Amniotic stem cell (primary cell): ENCODE measurements around the gene BIRC3.
"Not testable (repeated sequence)": the region's sequence is repeated elsewhere in the genome, so short reads cannot be mapped to it uniquely, and the experiment has no call there.

ENCODE experiments used
- DNase-seq: peaks from one replicate; lab custom pipeline; 2025; lab: John Stamatoyannopoulos, UW

Gene BIRC3

GRCh38 chr11:102328748-102329147 lies 11.5 kb downstream of the BIRC3 start:
- no peak for DNase-seq

- no peak for DNase-seq
Observed at GRCh38 chr11:102330231-102330630, 12.9 kb downstream of the BIRC3 start.

GRCh38 chr11:102331341-102331740 lies 14.1 kb downstream of the BIRC3 start:
- no peak for DNase-seq

- DNase-seq: no peak
Observed at GRCh38 chr11:102332611-102332994, 15.3 kb downstream of the BIRC3 start.

GRCh38 chr11:102338479-102339010 lies 21.3 kb downstream of the BIRC3 start:
- DNase-seq: no peak

GRCh38 chr11:102341311-102341710 lies 24.0 kb downstream of the BIRC3 start:
- DNase-seq: not testable (repeated sequence)

- DNase-seq: peak; percentile 35
Observed at GRCh38 chr11:102341844-102342318, 24.6 kb downstream of the BIRC3 start.

- no peak for DNase-seq
Observed at GRCh38 chr11:102343809-102344208, 26.5 kb downstream of the BIRC3 start.

- DNase-seq: peak; percentile 42
Observed at GRCh38 chr11:102345904-102346303, 28.6 kb downstream of the BIRC3 start.

- no peak for DNase-seq
Observed at GRCh38 chr11:102346456-102346747, 29.1 kb downstream of the BIRC3 start.

- DNase-seq: peak; percentile 91
Observed at GRCh38 chr11:102346748-102347461, 29.6 kb downstream of the BIRC3 start, which contains the start of gene BIRC2. Gene BIRC2 (plus strand): TSS chr11:102347214. CDS start chr11:102349855, 2,641 bp downstream.

- no peak for DNase-seq
Observed at GRCh38 chr11:102347462-102348370, 30.4 kb downstream of the BIRC3 start.

- DNase-seq: no peak
Observed at GRCh38 chr11:102357116-102357515, 39.8 kb downstream of the BIRC3 start.

GRCh38 chr11:102359372-102359771 lies 42.1 kb downstream of the BIRC3 start:
- DNase-seq: no peak

- no peak for DNase-seq
Observed at GRCh38 chr11:102360681-102361080, 43.4 kb downstream of the BIRC3 start.

GRCh38 chr11:102361086-102362031 lies 44.1 kb downstream of the BIRC3 start:
- DNase-seq: no peak

- no peak for DNase-seq
Observed at GRCh38 chr11:102364991-102365390, 47.7 kb downstream of the BIRC3 start.

- DNase-seq: no peak
Observed at GRCh38 chr11:102367364-102367763, 50.1 kb downstream of the BIRC3 start.

- no peak for DNase-seq
Observed at GRCh38 chr11:102368472-102368871, 51.2 kb downstream of the BIRC3 start.

GRCh38 chr11:102374633-102375424 lies 57.5 kb downstream of the BIRC3 start:
- not testable (repeated sequence) for DNase-seq
